ENCODE measurements around the gene MXRA8.
"Not testable (repeated sequence)": the region's sequence is repeated elsewhere in the genome, so short reads cannot be mapped to it uniquely, and the experiment has no call there.

The MXRA8 gene, protein sequence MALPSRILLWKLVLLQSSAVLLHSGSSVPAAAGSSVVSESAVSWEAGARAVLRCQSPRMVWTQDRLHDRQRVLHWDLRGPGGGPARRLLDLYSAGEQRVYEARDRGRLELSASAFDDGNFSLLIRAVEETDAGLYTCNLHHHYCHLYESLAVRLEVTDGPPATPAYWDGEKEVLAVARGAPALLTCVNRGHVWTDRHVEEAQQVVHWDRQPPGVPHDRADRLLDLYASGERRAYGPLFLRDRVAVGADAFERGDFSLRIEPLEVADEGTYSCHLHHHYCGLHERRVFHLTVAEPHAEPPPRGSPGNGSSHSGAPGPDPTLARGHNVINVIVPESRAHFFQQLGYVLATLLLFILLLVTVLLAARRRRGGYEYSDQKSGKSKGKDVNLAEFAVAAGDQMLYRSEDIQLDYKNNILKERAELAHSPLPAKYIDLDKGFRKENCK

DNA sequence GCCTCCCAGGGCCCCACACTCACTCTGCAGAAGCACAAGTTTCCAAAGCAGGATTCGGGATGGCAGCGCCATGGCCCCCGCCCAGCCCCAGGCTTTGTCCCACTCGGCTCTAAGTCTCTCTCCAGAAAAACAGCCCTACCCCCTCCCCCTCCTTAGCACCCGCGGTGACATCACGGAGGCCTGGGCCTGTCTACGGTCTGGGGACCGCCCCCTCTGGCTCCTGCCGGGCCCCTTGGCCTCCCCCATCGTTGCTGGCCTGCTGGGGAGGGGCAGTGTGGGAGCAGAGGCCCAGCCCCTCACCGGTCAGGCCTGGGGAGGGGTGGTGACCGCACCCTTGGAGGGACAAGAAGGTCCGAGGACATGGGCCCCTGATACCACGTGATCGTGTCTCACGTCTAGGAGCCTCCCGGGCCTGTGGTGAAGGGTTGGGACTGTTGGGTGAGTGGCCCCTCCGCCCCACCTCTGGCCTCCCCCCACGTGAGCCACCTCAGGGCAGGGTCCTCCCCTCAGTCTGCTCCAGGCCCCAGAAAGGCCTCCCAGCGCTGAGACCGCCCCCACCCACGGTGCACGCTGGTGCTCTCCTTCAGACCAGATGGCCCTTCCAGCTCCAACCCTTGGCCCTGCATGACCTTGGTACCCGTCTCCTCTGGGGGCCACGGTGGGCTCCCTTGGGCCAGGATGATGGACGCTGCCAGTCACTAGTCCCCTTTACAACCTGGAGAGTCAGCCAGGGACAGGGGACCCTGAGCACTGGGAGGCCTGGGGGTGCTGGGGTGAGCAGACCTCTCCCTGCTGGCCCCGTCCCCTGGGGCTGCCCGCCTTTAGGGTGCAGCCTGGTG lies at the start of gene MXRA8:
MXRA8 (minus strand) TSS at position 123 of the 839 bp plus-strand sequence; CDS start at position 72, 51 bp downstream.
- ATAC-seq: no peak

DNA sequence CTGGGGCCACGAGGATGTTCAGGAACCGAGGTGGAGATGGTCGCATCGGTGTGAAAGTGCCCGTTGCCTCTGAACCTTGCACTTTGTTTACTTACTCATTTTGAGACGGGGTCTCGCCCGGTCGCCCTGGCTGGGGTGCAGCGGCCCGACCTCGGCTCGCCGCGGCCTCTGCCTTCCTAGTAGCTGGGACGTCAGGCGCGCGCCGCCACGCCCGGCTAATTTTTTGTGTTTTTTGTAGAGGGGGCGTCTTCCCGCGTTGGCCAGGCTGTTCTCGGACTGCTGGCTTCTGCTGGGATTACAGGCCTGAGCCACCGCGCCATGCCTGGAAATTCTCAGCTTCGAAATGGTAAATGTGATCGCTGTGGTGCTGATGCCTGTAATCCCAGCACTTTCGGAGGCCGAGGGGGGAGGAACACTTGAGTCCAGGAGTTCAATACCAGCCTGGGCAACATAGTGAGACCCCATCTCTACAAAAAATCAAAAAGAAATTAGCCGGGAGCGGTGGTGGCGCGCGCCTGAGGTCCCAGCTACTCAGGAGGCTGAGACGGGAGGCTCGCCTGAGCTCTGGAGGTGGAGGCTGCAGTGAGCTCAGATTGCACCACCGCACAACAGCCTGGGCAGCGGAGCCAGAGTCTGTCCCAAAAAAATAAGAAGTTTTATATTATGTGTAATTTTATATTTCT lies 49.4 kb upstream of the MXRA8 start:
- peak; percentile 4 to 5 for ATAC-seq

DNA sequence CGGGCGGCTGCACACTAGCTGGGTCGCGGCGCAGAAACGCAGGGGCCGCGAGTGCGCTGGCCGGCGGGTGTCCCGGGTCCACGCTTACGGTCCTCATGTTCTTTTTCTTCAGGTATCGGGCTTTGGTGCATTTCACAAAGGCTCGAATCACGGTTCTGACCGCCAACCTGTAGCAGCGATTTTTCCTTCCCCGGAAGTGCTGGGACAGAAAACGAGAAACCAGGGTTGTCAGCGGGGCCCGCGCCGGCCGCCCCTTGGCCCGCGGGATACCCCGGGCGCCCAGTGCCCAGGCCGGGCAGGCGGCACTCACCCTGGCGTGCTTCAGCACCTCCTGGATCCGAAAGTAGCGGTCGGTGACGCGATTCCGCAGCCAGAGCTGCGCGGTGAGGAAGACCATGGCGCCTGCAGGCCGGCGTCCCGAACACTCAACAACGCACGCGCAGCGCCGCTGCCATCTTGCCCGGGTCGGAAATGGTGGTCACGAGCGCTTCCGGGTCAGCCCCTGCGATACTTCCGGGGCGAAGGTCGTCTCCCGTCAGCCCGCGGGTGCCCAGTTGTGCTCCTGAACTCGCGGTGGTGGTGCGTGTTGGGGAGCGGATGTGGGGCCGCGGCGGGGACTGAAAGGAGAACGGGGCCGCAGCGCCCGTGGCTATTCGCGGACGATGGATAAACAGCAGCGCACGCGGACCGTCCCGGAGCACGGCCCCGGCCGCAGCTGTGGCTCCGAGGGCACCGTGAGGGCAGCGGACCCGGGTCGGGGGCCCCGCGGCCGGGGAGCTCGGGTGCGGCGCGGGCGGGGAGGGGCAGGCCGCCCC lies 48.7 kb upstream of the MXRA8 start, which contains the start of gene MRPL20:
MRPL20 (minus strand) TSS at position 473 of the 815 bp plus-strand sequence; CDS start at position 397, 76 bp downstream.
- ATAC-seq: peak; percentile 96 to 98

GRCh38 chr1:1406101-1406820 lies 47.9 kb upstream of the MXRA8 start:
- ATAC-seq: no peak

DNA sequence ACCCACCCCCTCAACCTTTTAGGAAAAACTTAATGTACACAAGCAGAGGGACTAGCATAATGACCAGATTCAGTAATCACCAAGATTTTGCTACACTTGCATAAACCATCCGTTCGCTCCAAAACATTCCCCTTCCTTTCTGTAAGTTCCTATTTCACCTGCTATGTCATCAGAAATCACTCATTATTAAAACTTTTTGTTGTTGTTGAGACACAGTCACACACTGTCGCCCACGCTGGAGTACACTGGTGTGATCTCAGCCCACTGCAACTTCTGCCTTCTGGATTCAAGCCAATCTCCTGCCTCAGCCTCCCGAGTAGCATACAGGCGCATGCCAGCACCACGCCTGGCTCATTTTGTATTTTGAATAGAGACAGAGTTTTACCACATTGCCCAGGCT lies 45.3 kb upstream of the MXRA8 start:
- no peak for ATAC-seq

DNA sequence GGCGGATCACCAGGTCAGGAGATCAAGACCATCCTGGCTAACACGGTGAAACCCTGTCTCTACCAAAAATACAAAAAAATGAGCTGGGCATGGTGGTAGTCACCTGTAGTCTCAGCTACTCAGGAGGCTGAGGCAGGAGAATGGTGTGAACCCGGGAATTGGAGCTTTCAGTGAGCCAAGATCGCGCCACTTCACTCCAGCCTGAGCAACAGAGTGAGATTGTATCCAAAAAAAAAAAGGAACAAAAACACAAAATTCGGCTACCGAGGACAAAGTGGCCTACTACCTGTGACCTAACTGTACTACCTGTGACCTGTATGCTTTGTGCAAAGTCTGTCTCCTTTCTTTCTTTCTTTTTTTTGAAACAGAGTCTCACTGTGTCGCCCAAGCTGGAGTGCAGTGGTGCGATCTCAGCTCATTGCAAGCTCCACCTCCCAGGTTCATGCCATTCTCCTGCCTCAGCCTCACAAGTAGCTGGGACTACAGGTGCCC lies 44.6 kb upstream of the MXRA8 start:
- ATAC-seq: not testable (repeated sequence)

DNA sequence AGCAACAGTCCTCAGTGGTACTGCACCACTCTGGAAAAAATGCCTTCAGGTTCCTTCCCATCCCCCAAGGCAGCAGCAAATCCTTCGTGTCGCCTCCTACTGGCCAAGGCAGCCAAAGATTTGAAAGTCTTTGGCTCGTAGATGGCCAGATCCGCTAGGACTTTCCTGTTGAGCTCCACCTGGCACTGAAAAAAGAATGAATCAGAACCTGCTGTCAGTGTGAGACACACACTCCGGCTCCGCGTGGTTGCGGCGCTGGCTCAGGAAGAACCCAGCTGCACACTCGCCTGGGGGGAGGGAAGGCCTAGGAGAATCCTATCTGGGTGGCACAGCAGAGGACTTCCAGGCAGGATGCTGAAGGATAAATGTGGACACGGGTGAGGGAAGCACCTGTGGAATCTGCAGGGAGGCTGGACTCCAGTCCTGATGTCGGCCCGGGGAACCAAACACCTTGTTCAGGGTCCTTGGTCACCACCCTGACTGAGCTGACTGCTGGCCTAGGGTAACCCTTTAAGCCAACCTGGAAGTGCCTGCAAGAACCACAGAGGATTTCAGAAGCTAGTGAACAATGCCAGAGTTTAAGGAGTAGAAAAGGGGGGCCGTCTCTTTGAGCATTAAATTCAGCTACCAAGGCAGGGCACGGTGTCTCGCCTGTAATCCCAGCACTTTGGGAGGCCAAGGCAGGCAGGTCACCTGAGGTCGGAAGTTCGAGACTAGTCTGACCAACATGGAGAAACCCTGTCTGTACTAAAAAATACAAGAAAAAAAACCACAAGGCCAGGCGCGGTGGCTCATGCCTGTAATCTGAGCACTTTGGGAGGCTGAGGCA lies 43.9 kb upstream of the MXRA8 start:
- ATAC-seq: no peak

GRCh38 chr1:1401457-1402010 lies 43.2 kb upstream of the MXRA8 start:
- no peak for ATAC-seq

DNA sequence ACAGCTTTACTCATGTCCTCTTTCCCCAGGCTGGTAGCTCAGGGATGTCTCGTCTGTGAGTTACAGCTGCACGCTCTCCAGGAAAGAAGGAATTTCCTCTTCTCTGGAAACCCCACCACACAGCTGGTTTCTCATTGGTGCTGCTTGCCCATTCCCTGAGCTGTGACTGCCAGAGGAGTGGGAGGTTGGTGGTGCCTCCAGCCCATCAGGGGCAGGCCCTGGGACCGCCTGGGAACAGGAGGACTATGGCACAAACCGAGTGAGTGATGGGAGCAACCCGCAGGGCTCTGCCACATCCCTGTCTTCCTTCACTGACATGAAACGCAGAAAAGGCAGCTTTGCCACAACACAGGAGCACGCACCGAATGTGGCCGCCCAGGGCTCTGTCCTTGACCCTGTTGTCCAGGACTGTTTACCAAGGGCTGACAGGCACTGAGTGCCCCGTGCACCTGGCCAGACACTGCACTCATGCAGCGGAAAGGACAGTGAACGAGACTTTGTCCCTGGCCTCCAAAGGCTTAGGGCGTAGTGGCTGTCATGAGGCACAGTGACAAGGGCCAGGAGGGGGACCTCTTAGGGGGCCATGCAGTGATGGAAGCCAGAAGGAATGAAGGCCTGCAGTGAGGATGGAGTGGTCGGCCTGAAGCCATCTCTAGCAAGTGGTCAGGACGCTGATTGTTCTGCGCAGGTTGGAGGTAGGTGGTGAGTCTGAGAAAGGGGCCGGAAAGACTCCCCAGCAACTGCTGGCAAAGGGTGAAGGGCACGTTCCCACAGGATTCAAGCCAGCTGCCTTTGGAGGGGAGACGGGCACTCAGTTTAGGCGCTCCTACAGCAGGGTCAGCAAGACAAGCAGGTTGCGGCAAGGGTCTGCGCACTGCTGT lies 42.5 kb upstream of the MXRA8 start:
- ATAC-seq: no peak

- no peak for ATAC-seq
These were observed 41.7 kb upstream of the MXRA8 start for GRCh38 chr1:1399872-1400575.

GRCh38 chr1:1399187-1399871 lies 41.0 kb upstream of the MXRA8 start, which contains the start of gene CCNL2:
Gene CCNL2 (minus strand): TSS chr1:1399335. CDS start chr1:1399306, 29 bp downstream.
- ATAC-seq: peak; percentile 97 to 98

DNA sequence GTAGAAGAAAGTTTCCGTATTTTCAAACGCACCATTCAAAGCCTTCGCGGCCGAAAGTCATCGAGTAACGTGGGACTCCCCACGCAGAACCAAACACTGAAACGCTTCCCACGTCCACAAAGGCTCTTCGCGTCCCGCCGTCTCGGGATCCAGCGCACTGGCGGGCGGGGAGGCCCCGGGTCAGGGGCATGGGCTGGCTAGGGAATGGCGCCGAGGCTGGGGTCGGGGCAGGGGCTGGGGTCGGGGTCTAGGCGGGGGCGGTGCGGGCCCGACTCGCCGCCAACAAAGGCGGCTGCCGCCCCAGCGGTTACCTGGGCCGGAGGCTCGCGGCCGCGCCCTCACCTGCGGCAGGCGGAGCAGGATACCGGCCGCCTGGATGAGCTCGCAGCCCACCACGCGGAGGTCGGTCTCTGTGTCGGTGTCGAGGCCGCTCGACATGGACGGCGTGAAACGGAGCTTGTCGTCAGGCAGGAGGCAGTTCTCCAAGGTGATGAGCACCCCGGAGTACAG lies 40.4 kb upstream of the MXRA8 start:
- ATAC-seq: peak; percentile 1 to 2

DNA sequence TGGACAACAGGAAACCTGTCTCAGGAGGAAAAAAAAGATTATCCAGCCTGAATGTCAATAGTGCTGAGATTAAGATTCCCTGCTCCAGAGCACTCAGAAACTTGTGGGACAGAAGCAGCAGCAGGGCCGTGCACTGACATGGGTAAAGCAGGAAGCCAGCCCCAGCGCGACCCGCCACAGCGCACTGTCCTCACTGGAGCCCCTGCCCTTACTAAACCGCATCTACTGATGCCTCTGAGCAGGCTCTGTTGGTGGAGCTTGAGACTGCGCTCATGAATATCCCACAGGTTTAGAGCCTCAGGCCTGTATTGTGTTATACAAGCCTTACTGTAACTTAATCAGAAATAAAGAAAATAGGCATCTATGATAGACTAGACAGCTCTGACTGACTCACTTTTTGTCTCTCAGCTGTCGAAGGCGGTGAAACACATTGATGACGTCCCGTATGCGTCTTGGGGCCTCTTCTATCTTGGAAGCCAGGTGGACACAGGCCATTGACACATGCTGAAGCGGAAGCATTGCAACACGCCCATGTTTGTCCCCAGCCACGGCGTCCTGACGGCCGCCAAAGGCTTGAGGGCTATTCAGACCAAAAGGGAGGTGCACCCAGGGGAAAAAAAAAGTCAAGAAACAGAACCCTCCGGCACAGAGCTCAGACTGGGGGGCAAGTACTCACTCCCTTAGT lies 39.6 kb upstream of the MXRA8 start:
- no peak for ATAC-seq

DNA sequence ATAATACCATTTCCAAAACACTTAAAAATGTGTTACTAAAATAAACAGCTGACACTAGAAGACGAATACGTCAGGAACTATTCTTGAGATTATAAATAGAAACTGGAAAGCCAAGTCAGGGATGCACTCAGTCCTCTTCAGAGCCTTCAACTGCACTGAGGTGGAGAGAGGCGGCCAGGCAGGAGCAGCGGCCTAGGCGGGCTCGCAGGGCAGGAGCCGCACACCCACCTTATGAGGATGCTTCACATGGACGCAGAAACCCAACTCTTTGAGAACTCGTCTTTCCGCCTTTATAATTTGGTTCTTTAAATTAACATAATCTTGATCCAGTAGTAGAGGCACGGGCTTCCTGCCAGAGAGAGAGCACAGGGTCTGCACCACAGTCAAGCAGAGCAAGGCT lies 36.8 kb upstream of the MXRA8 start:
- ATAC-seq: no peak

DNA sequence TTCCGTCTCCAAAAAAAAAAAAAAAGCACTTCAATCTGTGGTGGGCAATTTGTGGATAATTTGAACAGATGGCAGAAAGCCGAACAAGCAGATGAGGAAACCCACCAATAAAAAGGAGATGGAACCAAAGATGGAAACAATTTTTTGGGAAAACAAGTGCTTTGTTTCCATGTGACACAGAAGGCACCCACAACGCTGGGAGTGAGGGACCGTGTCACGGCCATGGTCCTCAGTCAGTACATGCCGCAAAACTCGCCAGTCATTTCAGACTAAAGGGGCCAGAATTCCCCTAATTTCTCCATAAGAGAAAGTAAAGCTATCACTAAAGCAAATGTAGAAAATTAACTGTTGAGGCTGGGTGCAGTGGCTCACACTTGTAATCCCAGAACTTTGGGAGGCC lies 35.8 kb upstream of the MXRA8 start:
- ATAC-seq: no peak

DNA sequence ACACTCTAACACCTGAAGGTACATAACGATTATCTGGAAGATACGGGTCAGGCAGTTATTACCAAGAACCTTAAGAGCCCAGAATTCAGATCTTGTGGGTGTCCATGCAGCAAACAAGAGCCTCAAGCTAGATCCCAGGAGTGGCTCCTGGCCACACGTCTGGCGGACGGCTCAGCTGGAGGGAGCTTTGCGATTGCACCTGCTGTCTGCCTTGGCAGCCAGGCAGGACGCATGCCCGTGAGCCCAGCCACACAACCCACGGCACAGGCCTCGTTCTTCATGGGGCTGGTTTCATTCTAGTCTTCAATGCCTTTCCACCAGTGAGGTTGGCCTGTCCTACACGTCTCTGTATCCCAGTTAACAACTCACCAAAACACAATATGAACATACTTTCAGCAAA lies 35.1 kb upstream of the MXRA8 start:
- ATAC-seq: no peak

DNA sequence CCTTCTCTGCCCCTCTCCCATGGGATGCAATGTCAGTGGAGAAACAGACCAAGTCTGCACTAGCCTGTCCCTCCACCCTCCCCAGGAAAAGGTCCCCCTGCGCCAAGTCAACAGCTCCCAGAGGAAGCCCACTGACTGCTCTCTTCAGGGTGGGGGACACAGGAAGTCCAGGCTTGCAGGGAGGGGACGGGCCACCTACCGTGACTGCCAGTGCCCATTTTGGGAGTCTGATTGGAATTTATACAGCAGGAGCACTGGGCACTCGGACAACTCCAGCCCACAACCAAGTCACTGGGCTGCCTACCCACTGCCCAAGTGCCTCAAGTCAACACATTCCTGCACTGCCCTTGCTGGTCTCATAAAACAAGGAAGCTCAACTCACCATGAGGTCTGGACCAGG lies 34.7 kb upstream of the MXRA8 start:
- no peak for ATAC-seq
